Measurements from ENCODE around the gene SSC5D. TPM values are rescaled to one million over a fixed set of nuclear protein-coding genes. Genes with fewer than 3 reads are reported as not detected.

The SSC5D gene
- total and polyA plus RNA-seq, 2 experiments from 2014 or later: 0.23 to 0.69 TPM

DNA sequence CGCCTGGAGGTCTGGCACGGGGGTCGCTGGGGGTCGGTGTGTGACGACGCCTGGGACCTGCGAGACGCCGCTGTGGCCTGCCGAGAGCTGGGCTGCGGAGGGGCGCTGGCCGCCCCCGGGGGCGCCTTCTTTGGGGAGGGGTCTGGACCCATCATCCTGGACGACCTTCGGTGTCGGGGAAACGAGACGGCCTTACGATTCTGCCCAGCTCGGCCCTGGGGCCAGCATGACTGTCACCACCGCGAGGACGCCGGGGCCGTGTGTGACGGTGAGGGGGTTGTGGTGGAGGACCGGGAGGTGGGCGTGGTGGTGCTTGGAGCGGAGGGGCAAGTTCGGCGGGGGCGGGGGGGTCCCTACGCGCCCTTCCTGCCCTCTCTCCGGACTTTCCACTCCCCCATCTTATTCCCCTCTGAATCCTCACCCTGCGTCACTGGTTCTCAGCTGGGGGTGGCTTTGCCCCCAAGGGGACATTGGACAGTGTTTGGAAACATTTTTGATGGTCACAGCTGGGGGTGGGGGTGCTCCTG, 5.5 kb downstream of the SSC5D start (continued):
- TF ChIP-seq, protein P1, sequence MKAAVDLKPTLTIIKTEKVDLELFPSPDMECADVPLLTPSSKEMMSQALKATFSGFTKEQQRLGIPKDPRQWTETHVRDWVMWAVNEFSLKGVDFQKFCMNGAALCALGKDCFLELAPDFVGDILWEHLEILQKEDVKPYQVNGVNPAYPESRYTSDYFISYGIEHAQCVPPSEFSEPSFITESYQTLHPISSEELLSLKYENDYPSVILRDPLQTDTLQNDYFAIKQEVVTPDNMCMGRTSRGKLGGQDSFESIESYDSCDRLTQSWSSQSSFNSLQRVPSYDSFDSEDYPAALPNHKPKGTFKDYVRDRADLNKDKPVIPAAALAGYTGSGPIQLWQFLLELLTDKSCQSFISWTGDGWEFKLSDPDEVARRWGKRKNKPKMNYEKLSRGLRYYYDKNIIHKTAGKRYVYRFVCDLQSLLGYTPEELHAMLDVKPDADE (IDR thresholded peaks at IDR 0.05): no peak
- no peak for TF ChIP-seq REST (IDR thresholded peaks at IDR 0.05; ENCODE audit: unreplicated experiment)
- no peak for TF ChIP-seq ZNF331 (CRISPR knock-in tag; IDR thresholded peaks at IDR 0.05; ENCODE audit: low read depth)
- no peak for TF ChIP-seq STAT1 (IDR thresholded peaks at IDR 0.05; ENCODE audit: unreplicated experiment)

GRCh38 chr19:55494172-55494761, 6.0 kb downstream of the SSC5D start:
- Mint-ChIP-seq H3K9me3 (no peaks in the 10 kb centered on the region; the same call in 2 of the 3 replicates), H3K36me3 (ENCODE audit: low read depth) (no peaks in the 10 kb centered on the region; the same call in 2 of the 3 replicates), H3K4me3 (no peak overlapping the region), H3K27me3 (ENCODE audit: insufficient read depth, low read depth, poor library complexity) (peaks cover 2% of the 10 kb centered on the region), H3K27ac (no peak overlapping the region), H3K4me1 (peaks cover 18% of the 10 kb centered on the region)
- no peaks in the 10 kb centered on the region for H3K27me3 ChIP-seq (ENCODE audit: insufficient read depth)
- H3K4me3 ChIP-seq: no peak overlapping the region
- peaks cover 9% of the 10 kb centered on the region; the same call in 1 of the 2 replicates for H3K4me1 ChIP-seq (ENCODE audit: insufficient read depth)
- H4K20me1 ChIP-seq (replicated peaks; ENCODE audit: insufficient read depth): no peaks in the 10 kb centered on the region
- no peaks in the 10 kb centered on the region for H3K36me3 ChIP-seq (ENCODE audit: insufficient read depth)
- H3K27ac ChIP-seq (ENCODE audit: low read depth): no peak overlapping the region
- no peak overlapping the region for H3K4me2 ChIP-seq
- H3K79me2 ChIP-seq (replicated peaks; ENCODE audit: insufficient read depth): no peaks in the 10 kb centered on the region
- no peak overlapping the region for H2AFZ ChIP-seq
- no peaks in the 10 kb centered on the region for H3K9me2 ChIP-seq (ENCODE audit: insufficient read depth)
- H3F3A ChIP-seq (replicated peaks; ENCODE audit: low read depth): no peaks in the 10 kb centered on the region
- no peak for DNase-seq (ENCODE audit: low spot score)
- ATAC-seq: no peak
- TF ChIP-seq EZH2 (IDR thresholded peaks at IDR 0.05; ENCODE audit: low read depth, unreplicated experiment) (no peak), CTCF (conservative IDR thresholded peaks at IDR 0.05; ENCODE audit: low read depth in 2 of 2) (no peak), NANOG (IDR thresholded peaks at IDR 0.05; ENCODE audit: borderline replicate concordance) (no peak), ZNF462 (CRISPR knock-in tag; IDR thresholded peaks at IDR 0.05) (no peak), STAT1 (IDR thresholded peaks at IDR 0.05; ENCODE audit: unreplicated experiment) (no peak), CREB1 (CRISPR knock-in tag; IDR thresholded peaks at IDR 0.05; ENCODE audit: low read depth) (no peak)
